ENCODE results near the gene TECPR2. TPM values are rescaled to one million over a fixed set of nuclear protein-coding genes. Genes with fewer than 3 reads are reported as not detected.

The TECPR2 gene
- total RNA-seq, 3 donors from 2014 or later (not counting 1 experiment from before 2014, with no cell fraction given), result 10.8 to 18.6 (median 15.3) TPM

DNA sequence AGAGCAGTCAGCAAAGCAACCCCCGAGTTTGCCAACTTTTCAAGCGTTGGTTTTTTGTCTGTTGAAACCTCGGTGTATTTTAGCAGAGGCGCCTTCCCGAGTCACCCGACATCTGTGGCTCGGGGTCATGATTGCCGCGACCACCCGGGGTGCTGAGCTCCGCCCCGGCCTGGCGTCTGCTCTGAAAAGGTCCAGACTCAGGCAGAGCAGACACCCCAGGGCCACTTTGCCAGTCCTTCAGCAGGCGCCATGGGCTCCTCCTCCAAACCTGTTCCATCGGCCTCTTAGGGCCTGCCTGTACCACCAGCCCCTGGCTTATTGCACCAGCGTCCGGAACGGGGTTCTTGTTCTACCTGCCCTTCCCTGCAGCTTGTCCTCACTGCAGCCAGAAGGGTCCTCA lies 127.7 kb downstream of the TECPR2 start:
- H3K27ac ChIP-seq (ENCODE audit: low read length), result no peak overlapping the region
- H3K9me3 Mint-ChIP-seq, result no peaks in the 10 kb centered on the region
- H3K4me1 Mint-ChIP-seq, result no peaks in the 10 kb centered on the region
- TF ChIP-seq, protein P1, sequence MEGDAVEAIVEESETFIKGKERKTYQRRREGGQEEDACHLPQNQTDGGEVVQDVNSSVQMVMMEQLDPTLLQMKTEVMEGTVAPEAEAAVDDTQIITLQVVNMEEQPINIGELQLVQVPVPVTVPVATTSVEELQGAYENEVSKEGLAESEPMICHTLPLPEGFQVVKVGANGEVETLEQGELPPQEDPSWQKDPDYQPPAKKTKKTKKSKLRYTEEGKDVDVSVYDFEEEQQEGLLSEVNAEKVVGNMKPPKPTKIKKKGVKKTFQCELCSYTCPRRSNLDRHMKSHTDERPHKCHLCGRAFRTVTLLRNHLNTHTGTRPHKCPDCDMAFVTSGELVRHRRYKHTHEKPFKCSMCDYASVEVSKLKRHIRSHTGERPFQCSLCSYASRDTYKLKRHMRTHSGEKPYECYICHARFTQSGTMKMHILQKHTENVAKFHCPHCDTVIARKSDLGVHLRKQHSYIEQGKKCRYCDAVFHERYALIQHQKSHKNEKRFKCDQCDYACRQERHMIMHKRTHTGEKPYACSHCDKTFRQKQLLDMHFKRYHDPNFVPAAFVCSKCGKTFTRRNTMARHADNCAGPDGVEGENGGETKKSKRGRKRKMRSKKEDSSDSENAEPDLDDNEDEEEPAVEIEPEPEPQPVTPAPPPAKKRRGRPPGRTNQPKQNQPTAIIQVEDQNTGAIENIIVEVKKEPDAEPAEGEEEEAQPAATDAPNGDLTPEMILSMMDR (IDR thresholded peaks at IDR 0.05), result no peak
- H3K36me3 Mint-ChIP-seq, result no peaks in the 10 kb centered on the region
- H3K27me3 ChIP-seq (ENCODE audit: control insufficient read depth, insufficient read depth, low read length), result no peaks in the 10 kb centered on the region
- H3K36me3 ChIP-seq (ENCODE audit: control insufficient read depth, insufficient read depth, low read length), result no peaks in the 10 kb centered on the region
- no peak overlapping the region for H3K4me3 ChIP-seq (ENCODE audit: low read length)
- ATAC-seq, result no peak
- no peaks in the 10 kb centered on the region for H3K9me3 ChIP-seq (ENCODE audit: control insufficient read depth, insufficient read depth, low read length)
- no peak overlapping the region for H3K27ac Mint-ChIP-seq
- no peak overlapping the region for H3K4me3 Mint-ChIP-seq
- DNase-seq, result no peak
- intact Hi-C loops (cut with micrococcal nuclease), result no loop called here
- 91% methylated on average over 18 of the region's 18 CpGs for WGBS (ENCODE audit: insufficient coverage)
- H3K4me1 ChIP-seq (ENCODE audit: control insufficient read depth, insufficient read depth, low read length), result no peaks in the 10 kb centered on the region
- H3K27me3 Mint-ChIP-seq (ENCODE audit: low read depth in 2 of 2), result no peaks in the 10 kb centered on the region

DNA sequence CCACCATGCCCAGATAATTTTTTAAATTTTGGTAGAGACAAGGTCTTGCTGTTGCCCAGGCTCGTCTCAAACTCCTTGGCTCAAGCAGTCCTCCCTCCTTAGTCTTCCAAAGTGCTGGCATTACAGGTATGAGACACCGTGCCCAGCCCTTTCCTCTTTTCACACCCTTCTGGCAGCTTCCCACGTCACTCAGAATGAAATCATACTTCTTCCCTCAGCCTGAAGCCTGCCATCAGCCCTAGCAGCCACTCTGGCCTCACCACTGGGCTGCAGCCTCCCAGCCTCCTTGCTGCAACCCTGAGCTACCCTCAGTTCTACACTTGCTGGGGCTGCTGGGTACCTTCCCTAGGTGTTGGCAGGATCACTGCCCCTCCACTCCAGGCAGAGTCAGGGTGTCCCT lies 128.6 kb downstream of the TECPR2 start:
- H3K36me3 ChIP-seq (ENCODE audit: control insufficient read depth, insufficient read depth, low read length), result no peaks in the 10 kb centered on the region
- no peak for DNase-seq
- 82% methylated on average over 3 of the region's 3 CpGs for WGBS (ENCODE audit: insufficient coverage)

DNA sequence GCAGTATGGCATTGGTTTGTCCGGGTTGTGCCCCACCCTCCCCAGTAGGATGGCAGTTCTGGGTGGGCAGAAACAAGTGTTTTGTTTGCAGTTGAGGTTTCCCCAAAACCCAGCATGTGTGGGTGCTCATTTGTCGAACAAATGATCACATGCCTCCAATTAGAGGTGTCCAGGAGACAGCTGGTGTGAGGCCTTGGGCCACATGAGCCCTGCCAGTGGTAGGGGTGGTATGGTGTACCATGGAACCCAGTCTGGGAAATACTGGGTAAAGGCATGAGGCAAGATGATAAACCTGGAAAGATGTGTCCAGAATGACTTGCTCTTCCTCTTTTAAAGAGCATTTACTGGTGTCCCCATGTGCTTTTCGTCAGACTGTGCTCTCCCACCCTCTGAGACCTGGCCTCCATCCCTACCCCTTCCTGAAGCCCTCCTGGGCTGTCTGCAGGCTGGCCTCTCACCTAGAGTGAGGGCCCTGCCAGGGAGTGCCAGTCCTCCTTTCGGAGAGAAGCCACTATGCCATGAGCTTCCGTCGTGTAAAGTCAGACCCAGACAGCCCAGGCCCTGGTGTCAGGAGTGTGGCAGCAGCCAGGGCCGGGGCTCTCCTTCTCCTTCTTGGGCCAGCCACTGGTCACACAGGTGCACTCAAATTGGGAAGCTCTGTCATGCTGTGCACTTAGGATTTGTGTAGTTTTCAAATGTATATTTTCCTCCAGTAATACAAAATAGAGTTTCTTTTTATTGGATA lies 129.2 kb downstream of the TECPR2 start:
- TF ChIP-seq, protein P1 (IDR thresholded peaks at IDR 0.05), result no peak
- Mint-ChIP-seq H3K27ac (no peak overlapping the region), H3K27me3 (ENCODE audit: low read depth in 2 of 2) (no peaks in the 10 kb centered on the region), H3K4me3 (no peak overlapping the region), H3K4me1 (no peaks in the 10 kb centered on the region), H3K36me3 (no peaks in the 10 kb centered on the region), H3K9me3 (no peaks in the 10 kb centered on the region)
- Histone ChIP-seq H3K4me3 (ENCODE audit: low read length) (no peak overlapping the region), H3K27me3 (ENCODE audit: control insufficient read depth, insufficient read depth, low read length) (no peaks in the 10 kb centered on the region), H3K4me1 (ENCODE audit: control insufficient read depth, insufficient read depth, low read length) (no peaks in the 10 kb centered on the region), H3K9me3 (ENCODE audit: control insufficient read depth, insufficient read depth, low read length) (no peaks in the 10 kb centered on the region), H3K27ac (ENCODE audit: low read length) (no peak overlapping the region), H3K36me3 (ENCODE audit: control insufficient read depth, insufficient read depth, low read length) (no peaks in the 10 kb centered on the region)
- intact Hi-C loops (cut with micrococcal nuclease), result no loop called here
- whole genome bisulfite sequencing (ENCODE audit: insufficient coverage), result 92% methylated on average over 7 of the region's 7 CpGs
- ATAC-seq (no peak), DNase-seq (no peak)

More for the DNA sequence above, 128.6 kb downstream of the TECPR2 start:
- no peak for ATAC-seq
- H3K4me1 ChIP-seq (ENCODE audit: control insufficient read depth, insufficient read depth, low read length), result no peaks in the 10 kb centered on the region
- no peak overlapping the region for H3K27ac ChIP-seq (ENCODE audit: low read length)
- TF ChIP-seq, protein P1 (IDR thresholded peaks at IDR 0.05), result no peak
- H3K27me3 ChIP-seq (ENCODE audit: control insufficient read depth, insufficient read depth, low read length), result no peaks in the 10 kb centered on the region
- H3K27ac Mint-ChIP-seq, result no peak overlapping the region
- H3K4me3 Mint-ChIP-seq, result no peak overlapping the region
- intact Hi-C loops (cut with micrococcal nuclease), result no loop called here
- H3K4me3 ChIP-seq (ENCODE audit: low read length), result no peak overlapping the region
- H3K9me3 ChIP-seq (ENCODE audit: control insufficient read depth, insufficient read depth, low read length), result no peaks in the 10 kb centered on the region
- H3K27me3 Mint-ChIP-seq (ENCODE audit: low read depth in 2 of 2), result no peaks in the 10 kb centered on the region
- H3K36me3 Mint-ChIP-seq, result no peaks in the 10 kb centered on the region
- no peaks in the 10 kb centered on the region for H3K9me3 Mint-ChIP-seq
- no peaks in the 10 kb centered on the region for H3K4me1 Mint-ChIP-seq

DNA sequence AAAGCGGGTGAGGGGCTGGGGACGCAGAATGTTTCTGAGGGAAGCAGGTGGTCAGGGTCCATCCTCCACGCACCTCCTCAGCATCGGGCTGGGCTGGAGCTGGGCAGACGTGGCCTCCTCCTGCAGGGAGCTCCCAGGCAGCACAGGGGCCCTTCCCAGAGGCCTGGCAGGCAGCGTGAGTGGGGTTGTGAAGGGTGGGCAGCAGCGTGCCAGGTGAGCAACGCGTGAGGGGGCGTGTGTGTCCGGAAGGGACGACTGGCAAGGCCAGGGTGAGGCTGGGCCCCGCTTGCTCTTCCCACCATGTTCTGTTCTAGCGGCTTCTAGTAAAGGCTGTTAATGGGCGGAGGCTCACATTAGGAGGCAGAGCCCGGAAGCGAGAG lies 129.8 kb downstream of the TECPR2 start:
- Histone ChIP-seq H3K9me3 (ENCODE audit: control insufficient read depth, insufficient read depth, low read length) (no peaks in the 10 kb centered on the region), H3K27ac (ENCODE audit: low read length) (no peak overlapping the region), H3K4me3 (ENCODE audit: low read length) (no peak overlapping the region), H3K27me3 (ENCODE audit: control insufficient read depth, insufficient read depth, low read length) (no peaks in the 10 kb centered on the region), H3K36me3 (ENCODE audit: control insufficient read depth, insufficient read depth, low read length) (no peaks in the 10 kb centered on the region), H3K4me1 (ENCODE audit: control insufficient read depth, insufficient read depth, low read length) (no peaks in the 10 kb centered on the region)
- no peak for ATAC-seq
- Mint-ChIP-seq H3K4me1 (no peaks in the 10 kb centered on the region), H3K4me3 (no peak overlapping the region), H3K27ac (no peak overlapping the region), H3K9me3 (no peaks in the 10 kb centered on the region), H3K36me3 (no peaks in the 10 kb centered on the region), H3K27me3 (ENCODE audit: low read depth in 2 of 2) (no peaks in the 10 kb centered on the region)
- TF ChIP-seq, protein P1 (IDR thresholded peaks at IDR 0.05), result no peak
- no peak for DNase-seq
- intact Hi-C loops (cut with micrococcal nuclease), result no loop called here
- 96% methylated on average over 17 of the region's 17 CpGs for WGBS (ENCODE audit: insufficient coverage)

Data from natural killer cell (primary cell).